GM15510 (cell line): ENCODE data around the gene CLIP1.

Source experiments
- POLR2A ChIP-seq: IDR thresholded peaks from 3 replicates; pipeline ENCODE4 v1.6.1; 2011; ENCODE audit warnings: borderline replicate concordance; ENCODE audit not compliant: insufficient read length; ENCODE audit errors: extremely low read depth

CLIP1 gene

GRCh38 chr12:122245553-122245952 is 176.9 kb downstream of the CLIP1 start:
- no peak for TF ChIP-seq POLR2A

- no peak for TF ChIP-seq POLR2A
Measured at GRCh38 chr12:122244565-122245371, 177.7 kb downstream of the CLIP1 start.

- TF ChIP-seq POLR2A, result no peak
Measured at GRCh38 chr12:122243965-122244364, 178.5 kb downstream of the CLIP1 start.

GRCh38 chr12:122238861-122239260 is 183.6 kb downstream of the CLIP1 start:
- TF ChIP-seq POLR2A, result no peak

- no peak for TF ChIP-seq POLR2A
Measured at GRCh38 chr12:122235741-122236140, 186.7 kb downstream of the CLIP1 start.

GRCh38 chr12:122232691-122233090 is 189.8 kb downstream of the CLIP1 start:
- no peak for TF ChIP-seq POLR2A

GRCh38 chr12:122230798-122231197 is 191.7 kb downstream of the CLIP1 start:
- TF ChIP-seq POLR2A, result no peak

- no peak for TF ChIP-seq POLR2A
Measured at GRCh38 chr12:122228092-122228491, 194.4 kb downstream of the CLIP1 start.

GRCh38 chr12:122227341-122227740 is 195.1 kb downstream of the CLIP1 start:
- TF ChIP-seq POLR2A, result no peak

- TF ChIP-seq POLR2A, result no peak
Measured at GRCh38 chr12:122226366-122227125, 195.9 kb downstream of the CLIP1 start.

GRCh38 chr12:122225683-122226365 is 196.6 kb downstream of the CLIP1 start, which contains the start of gene DIABLO:
TSS of gene DIABLO (minus strand) at chr12:122226052. CDS start at chr12:122226014, 38 bp downstream.
- TF ChIP-seq POLR2A, result peak; percentile 97
